ENCODE results near the gene UGT1A9.

UGT1A9 gene

DNA sequence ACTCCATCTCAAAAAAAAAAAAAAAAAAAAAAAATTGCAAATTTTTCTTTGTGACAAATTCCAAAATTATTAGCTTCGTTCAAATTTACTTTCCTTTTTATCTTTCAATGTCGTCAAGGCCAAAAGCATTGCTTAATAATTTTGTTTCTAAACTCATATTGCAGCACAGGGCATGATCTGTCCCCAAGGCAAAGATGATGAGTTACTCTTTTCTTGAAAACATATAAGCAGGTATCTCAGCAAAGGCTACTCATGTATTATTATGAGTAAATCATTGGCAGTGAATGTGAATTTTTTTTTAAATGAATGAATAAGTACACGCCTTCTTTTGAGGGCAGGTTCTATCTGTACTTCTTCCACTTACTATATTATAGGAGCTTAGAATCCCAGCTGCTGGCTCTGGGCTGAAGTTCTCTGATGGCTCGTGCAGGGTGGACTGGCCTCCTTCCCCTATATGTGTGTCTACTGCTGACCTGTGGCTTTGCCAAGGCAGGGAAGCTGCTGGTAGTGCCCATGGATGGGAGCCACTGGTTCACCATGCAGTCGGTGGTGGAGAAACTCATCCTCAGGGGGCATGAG is 9.9 kb downstream of the UGT1A9 start, which contains the start of gene UGT1A7:
Gene UGT1A7 (plus strand): TSS at position 381 of the 579 bp plus-strand sequence. CDS start 37 bp downstream, at position 418.
- TF ChIP-seq, protein P1, sequence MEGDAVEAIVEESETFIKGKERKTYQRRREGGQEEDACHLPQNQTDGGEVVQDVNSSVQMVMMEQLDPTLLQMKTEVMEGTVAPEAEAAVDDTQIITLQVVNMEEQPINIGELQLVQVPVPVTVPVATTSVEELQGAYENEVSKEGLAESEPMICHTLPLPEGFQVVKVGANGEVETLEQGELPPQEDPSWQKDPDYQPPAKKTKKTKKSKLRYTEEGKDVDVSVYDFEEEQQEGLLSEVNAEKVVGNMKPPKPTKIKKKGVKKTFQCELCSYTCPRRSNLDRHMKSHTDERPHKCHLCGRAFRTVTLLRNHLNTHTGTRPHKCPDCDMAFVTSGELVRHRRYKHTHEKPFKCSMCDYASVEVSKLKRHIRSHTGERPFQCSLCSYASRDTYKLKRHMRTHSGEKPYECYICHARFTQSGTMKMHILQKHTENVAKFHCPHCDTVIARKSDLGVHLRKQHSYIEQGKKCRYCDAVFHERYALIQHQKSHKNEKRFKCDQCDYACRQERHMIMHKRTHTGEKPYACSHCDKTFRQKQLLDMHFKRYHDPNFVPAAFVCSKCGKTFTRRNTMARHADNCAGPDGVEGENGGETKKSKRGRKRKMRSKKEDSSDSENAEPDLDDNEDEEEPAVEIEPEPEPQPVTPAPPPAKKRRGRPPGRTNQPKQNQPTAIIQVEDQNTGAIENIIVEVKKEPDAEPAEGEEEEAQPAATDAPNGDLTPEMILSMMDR (IDR thresholded peaks at IDR 0.05; ENCODE audit: low read depth, low read length) = no peak
- H3K4me3 ChIP-seq (ENCODE audit: low read depth, low read length) = no peak within 1 kb of the TSS

DNA sequence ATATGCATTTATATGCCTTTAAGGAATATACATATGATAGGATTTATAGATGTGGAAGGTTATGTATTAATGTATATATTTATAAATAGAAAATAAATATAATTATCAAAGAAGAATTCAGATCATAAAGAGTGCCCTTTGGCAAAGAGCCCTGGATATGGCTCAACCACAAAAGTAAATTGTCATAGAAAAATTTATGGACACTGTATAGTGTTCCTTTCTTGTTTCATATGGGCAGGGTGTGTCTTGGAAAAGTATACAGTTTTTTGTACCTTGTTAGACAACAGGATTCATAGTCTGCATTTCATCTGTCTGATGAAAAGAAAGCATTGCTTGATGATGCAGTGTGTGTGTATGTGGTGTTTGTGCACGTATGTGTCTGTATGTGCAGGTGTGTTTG is 12.9 kb downstream of the UGT1A9 start:
- no peak overlapping the region for H3K4me3 ChIP-seq (ENCODE audit: low read depth, low read length)
- TF ChIP-seq, protein P1 (IDR thresholded peaks at IDR 0.05; ENCODE audit: low read depth, low read length) = no peak

DNA sequence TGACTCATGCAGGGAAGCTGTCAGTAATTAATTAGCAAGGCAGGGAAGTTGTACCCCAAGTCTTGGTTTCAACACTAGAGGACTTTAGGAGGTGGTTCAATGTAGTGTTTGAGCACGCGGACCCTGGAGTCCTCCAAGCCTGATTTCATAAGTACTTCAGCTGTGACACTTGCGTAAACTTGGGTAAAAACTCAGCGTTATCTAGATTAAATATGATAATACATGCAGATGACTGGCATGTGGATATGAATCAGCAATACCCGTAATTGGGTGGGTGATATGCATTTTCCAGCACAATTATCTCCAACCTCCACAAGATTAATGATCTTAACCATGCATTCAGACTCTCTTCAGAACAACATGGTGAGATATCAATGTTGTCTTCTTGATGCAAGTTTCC is 15.2 kb downstream of the UGT1A9 start:
- TF ChIP-seq, protein P1 (IDR thresholded peaks at IDR 0.05; ENCODE audit: low read depth, low read length) = no peak
- H3K4me3 ChIP-seq (ENCODE audit: low read depth, low read length) = no peak overlapping the region

DNA sequence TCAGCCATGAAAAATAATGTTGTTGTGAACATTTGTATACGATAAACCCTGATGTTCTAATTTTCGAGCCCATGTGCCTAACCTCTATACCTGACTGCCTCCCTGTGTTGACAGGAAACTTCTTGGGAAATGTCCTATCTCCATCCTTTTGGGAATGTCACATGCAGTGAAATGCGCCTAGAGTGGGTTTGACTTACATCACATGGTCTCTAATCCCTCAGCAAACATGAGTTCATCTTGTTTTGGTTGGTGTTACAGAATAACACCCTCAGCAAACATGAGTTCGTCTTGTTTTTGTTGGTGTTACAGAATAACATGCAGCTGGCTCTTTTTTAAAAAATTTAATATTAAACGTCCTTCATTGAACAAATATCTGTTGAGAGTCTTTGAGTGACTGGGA is 16.6 kb downstream of the UGT1A9 start:
- no peak overlapping the region for H3K4me3 ChIP-seq (ENCODE audit: low read depth, low read length)
- TF ChIP-seq, protein P1 (IDR thresholded peaks at IDR 0.05; ENCODE audit: low read depth, low read length) = no peak

DNA sequence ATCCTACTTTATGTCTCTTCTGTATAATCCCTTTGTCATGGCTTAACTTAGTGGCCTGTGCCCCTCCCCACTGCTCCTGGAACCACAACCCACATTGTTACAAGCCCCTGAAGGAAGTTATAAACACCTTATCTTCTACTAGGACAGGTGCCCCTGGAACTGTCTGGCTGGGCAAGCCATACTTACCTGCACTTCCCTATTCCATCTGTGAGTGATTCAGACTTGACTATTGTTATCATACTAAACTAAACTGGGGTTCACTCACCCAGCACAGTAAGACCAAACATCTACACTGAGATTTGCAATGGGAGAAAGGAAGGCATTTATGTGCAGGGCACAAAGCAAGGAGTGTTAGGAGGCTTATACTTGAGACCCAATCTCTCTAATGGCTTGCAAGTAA is 17.3 kb downstream of the UGT1A9 start:
- TF ChIP-seq, protein P1 (IDR thresholded peaks at IDR 0.05; ENCODE audit: low read depth, low read length) = no peak
- no peak overlapping the region for H3K4me3 ChIP-seq (ENCODE audit: low read depth, low read length)

DNA sequence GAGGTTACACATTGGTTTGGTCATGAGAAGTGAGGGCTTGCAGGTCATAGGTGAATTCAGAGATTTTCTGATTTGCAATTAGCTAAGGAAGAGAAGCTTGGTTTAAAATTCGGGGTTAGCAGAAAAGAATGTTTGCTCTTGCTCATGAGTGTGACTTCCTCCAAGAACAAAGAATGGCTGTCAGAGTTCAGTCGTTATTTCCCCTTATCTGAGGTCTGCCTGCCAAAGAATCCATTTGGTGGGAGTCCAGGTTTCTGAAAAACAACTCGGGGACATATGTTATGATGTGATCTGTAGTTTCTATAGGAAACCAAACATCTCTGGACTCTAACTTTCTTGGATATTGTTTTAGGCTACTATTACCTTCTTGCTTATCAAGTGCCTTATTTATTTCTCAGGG is 17.8 kb downstream of the UGT1A9 start:
- H3K4me3 ChIP-seq (ENCODE audit: low read depth, low read length) = no peak overlapping the region
- TF ChIP-seq, protein P1 (IDR thresholded peaks at IDR 0.05; ENCODE audit: low read depth, low read length) = no peak

DNA sequence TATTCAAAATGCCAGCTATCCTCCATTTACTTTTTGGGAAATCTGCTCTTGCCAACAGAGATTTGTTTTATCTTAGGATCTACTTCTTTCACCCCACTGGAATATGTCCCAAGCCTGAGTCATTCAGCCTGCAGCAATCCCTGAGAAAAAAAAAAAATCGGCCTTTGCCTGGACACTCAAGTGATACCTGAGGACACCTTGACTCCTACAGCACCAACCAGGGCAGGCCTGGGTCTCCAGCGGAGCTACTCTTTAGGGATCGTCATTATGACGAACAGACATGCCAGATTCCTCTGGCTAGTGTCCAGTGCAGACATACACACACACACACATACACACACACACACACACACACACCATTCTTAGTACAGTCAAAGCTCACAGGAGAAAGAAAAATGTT is 18.7 kb downstream of the UGT1A9 start:
- H3K4me3 ChIP-seq (ENCODE audit: low read depth, low read length) = no peak overlapping the region
- TF ChIP-seq, protein P1 (IDR thresholded peaks at IDR 0.05; ENCODE audit: low read depth, low read length) = no peak

Data from WI38 (cell line).